Measurements from ENCODE around the gene EDIL3.
A peak's percentile ranks its signal among the peaks of the same experiment; 100 is the strongest.

EDIL3 gene

GRCh38 chr5:84088996-84089395 is 295.7 kb downstream of the EDIL3 start:
- Histone ChIP-seq H2AK5ac (ENCODE audit: low read length, severe bottlenecking) (no peak overlapping the region), H2AFZ (ENCODE audit: low read depth, low read length) (no peak overlapping the region), H3K4me3 (ENCODE audit: insufficient read depth in 1 of 2, low read depth in 1 of 2, low read length in 2 of 2) (no peak overlapping the region), H4K8ac (ENCODE audit: low read length) (no peak overlapping the region), H3K79me1 (replicated peaks; ENCODE audit: low read length, poor library complexity, severe bottlenecking) (peaks cover 15% of the 10 kb centered on the region), H3K9ac (ENCODE audit: low read length) (no peak overlapping the region), H2BK120ac (ENCODE audit: low read depth, low read length) (no peak overlapping the region), H3K27ac (ENCODE audit: low read length, poor library complexity, severe bottlenecking) (no peak overlapping the region), H2BK12ac (ENCODE audit: low read length in 2 of 2) (no peak overlapping the region), H2BK5ac (ENCODE audit: low read depth, low read length, poor library complexity, severe bottlenecking) (no peak overlapping the region), H2BK15ac (ENCODE audit: low read depth, poor library complexity, severe bottlenecking) (no peak overlapping the region), H3K14ac (ENCODE audit: low read length in 2 of 2) (no peak overlapping the region), H3K4ac (ENCODE audit: low read depth in 1 of 2, low read length in 2 of 2) (no peak overlapping the region), H3K4me1 (ENCODE audit: control insufficient read depth, insufficient read depth, low read depth, low read length) (no peaks in the 10 kb centered on the region), H3K18ac (ENCODE audit: low read depth in 1 of 2, low read length in 2 of 2) (no peak overlapping the region), H3K23ac (ENCODE audit: low read length in 2 of 2) (no peak overlapping the region), H3K36me3 (ENCODE audit: control insufficient read depth in 1 of 2, insufficient read depth in 2 of 2, low read depth in 1 of 2, low read length in 2 of 2) (peaks cover 0 to 12% of the 10 kb centered on the region in 2 experiments), H3K9me3 (ENCODE audit: control insufficient read depth, low read length) (no peaks in the 10 kb centered on the region), H4K91ac (ENCODE audit: low read length) (no peak overlapping the region), H3K27me3 (ENCODE audit: control insufficient read depth in 1 of 2, insufficient read depth in 1 of 2, low read length in 2 of 2) (no peaks in the 10 kb centered on the region), H3K4me2 (ENCODE audit: low read length, poor library complexity, severe bottlenecking) (no peak overlapping the region)
- DNase-seq: peak; percentile 19
- 88% methylated on average over 2 of the region's 2 CpGs for WGBS

GRCh38 chr5:84086511-84086910 is 298.2 kb downstream of the EDIL3 start:
- Histone ChIP-seq H2BK120ac (ENCODE audit: low read depth, low read length) (no peak overlapping the region), H3K4me3 (ENCODE audit: insufficient read depth in 1 of 2, low read depth in 1 of 2, low read length in 2 of 2) (no peak overlapping the region), H3K36me3 (ENCODE audit: control insufficient read depth in 1 of 2, insufficient read depth in 2 of 2, low read depth in 1 of 2, low read length in 2 of 2) (peaks cover 0 to 12% of the 10 kb centered on the region in 2 experiments), H3K18ac (ENCODE audit: low read depth in 1 of 2, low read length in 2 of 2) (no peak overlapping the region), H3K9ac (ENCODE audit: low read length) (no peak overlapping the region), H3K4ac (ENCODE audit: low read depth in 1 of 2, low read length in 2 of 2) (no peak overlapping the region), H3K4me2 (ENCODE audit: low read length, poor library complexity, severe bottlenecking) (no peak overlapping the region), H3K9me3 (ENCODE audit: control insufficient read depth, low read length) (no peaks in the 10 kb centered on the region), H3K4me1 (ENCODE audit: control insufficient read depth, insufficient read depth, low read depth, low read length) (no peaks in the 10 kb centered on the region), H2BK12ac (ENCODE audit: low read length in 2 of 2) (no peak overlapping the region), H3K79me1 (replicated peaks; ENCODE audit: low read length, poor library complexity, severe bottlenecking) (peaks cover 10% of the 10 kb centered on the region), H4K8ac (ENCODE audit: low read length) (no peak overlapping the region), H2AK5ac (ENCODE audit: low read length, severe bottlenecking) (no peak overlapping the region), H3K23ac (ENCODE audit: low read length in 2 of 2) (no peak overlapping the region), H2BK5ac (ENCODE audit: low read depth, low read length, poor library complexity, severe bottlenecking) (no peak overlapping the region), H2AFZ (ENCODE audit: low read depth, low read length) (no peak overlapping the region), H3K27ac (ENCODE audit: low read length, poor library complexity, severe bottlenecking) (no peak overlapping the region), H2BK15ac (ENCODE audit: low read depth, poor library complexity, severe bottlenecking) (no peak overlapping the region), H3K27me3 (ENCODE audit: control insufficient read depth in 1 of 2, insufficient read depth in 1 of 2, low read length in 2 of 2) (no peaks in the 10 kb centered on the region), H3K14ac (ENCODE audit: low read length in 2 of 2) (no peak overlapping the region), H4K91ac (ENCODE audit: low read length) (no peak overlapping the region)
- no peak for DNase-seq
- WGBS: 87% methylated on average over 6 of the region's 6 CpGs

GRCh38 chr5:84085387-84086041 is 299.2 kb downstream of the EDIL3 start:
- Histone ChIP-seq H2AK5ac (ENCODE audit: low read length, severe bottlenecking) (no peak overlapping the region), H3K9ac (ENCODE audit: low read length) (no peak overlapping the region), H3K27ac (ENCODE audit: low read length, poor library complexity, severe bottlenecking) (no peak overlapping the region), H3K4me1 (ENCODE audit: control insufficient read depth, insufficient read depth, low read depth, low read length) (no peaks in the 10 kb centered on the region), H4K91ac (ENCODE audit: low read length) (no peak overlapping the region), H3K36me3 (ENCODE audit: control insufficient read depth in 1 of 2, insufficient read depth in 2 of 2, low read depth in 1 of 2, low read length in 2 of 2) (peaks cover 0 to 12% of the 10 kb centered on the region in 2 experiments), H3K27me3 (ENCODE audit: control insufficient read depth in 1 of 2, insufficient read depth in 1 of 2, low read length in 2 of 2) (no peaks in the 10 kb centered on the region), H3K23ac (ENCODE audit: low read length in 2 of 2) (no peak overlapping the region), H2BK15ac (ENCODE audit: low read depth, poor library complexity, severe bottlenecking) (no peak overlapping the region), H3K4me2 (ENCODE audit: low read length, poor library complexity, severe bottlenecking) (no peak overlapping the region), H3K14ac (ENCODE audit: low read length in 2 of 2) (no peak overlapping the region), H2BK12ac (ENCODE audit: low read length in 2 of 2) (no peak overlapping the region), H2BK5ac (ENCODE audit: low read depth, low read length, poor library complexity, severe bottlenecking) (no peak overlapping the region), H3K9me3 (ENCODE audit: control insufficient read depth, low read length) (no peaks in the 10 kb centered on the region), H3K18ac (ENCODE audit: low read depth in 1 of 2, low read length in 2 of 2) (no peak overlapping the region), H2BK120ac (ENCODE audit: low read depth, low read length) (no peak overlapping the region), H4K8ac (ENCODE audit: low read length) (no peak overlapping the region), H3K4ac (ENCODE audit: low read depth in 1 of 2, low read length in 2 of 2) (no peak overlapping the region), H2AFZ (ENCODE audit: low read depth, low read length) (no peak overlapping the region), H3K4me3 (ENCODE audit: insufficient read depth in 1 of 2, low read depth in 1 of 2, low read length in 2 of 2) (no peak overlapping the region), H3K79me1 (replicated peaks; ENCODE audit: low read length, poor library complexity, severe bottlenecking) (peaks cover 12% of the 10 kb centered on the region)
- WGBS: 86% methylated on average over 8 of the region's 8 CpGs
- no peak for DNase-seq

GRCh38 chr5:84080908-84081307 is 303.8 kb downstream of the EDIL3 start:
- Histone ChIP-seq H2BK12ac (ENCODE audit: low read length in 2 of 2) (no peak overlapping the region), H3K79me1 (replicated peaks; ENCODE audit: low read length, poor library complexity, severe bottlenecking) (peaks cover 17% of the 10 kb centered on the region), H2BK5ac (ENCODE audit: low read depth, low read length, poor library complexity, severe bottlenecking) (no peak overlapping the region), H4K91ac (ENCODE audit: low read length) (no peak overlapping the region), H3K36me3 (ENCODE audit: control insufficient read depth in 1 of 2, insufficient read depth in 2 of 2, low read depth in 1 of 2, low read length in 2 of 2) (peaks cover 0 to 7% of the 10 kb centered on the region in 2 experiments), H3K4me1 (ENCODE audit: control insufficient read depth, insufficient read depth, low read depth, low read length) (no peaks in the 10 kb centered on the region), H3K23ac (ENCODE audit: low read length in 2 of 2) (no peak overlapping the region), H3K14ac (ENCODE audit: low read length in 2 of 2) (no peak overlapping the region), H2AFZ (ENCODE audit: low read depth, low read length) (no peak overlapping the region), H3K4ac (ENCODE audit: low read depth in 1 of 2, low read length in 2 of 2) (no peak overlapping the region), H3K4me3 (ENCODE audit: insufficient read depth in 1 of 2, low read depth in 1 of 2, low read length in 2 of 2) (no peak overlapping the region), H2BK120ac (ENCODE audit: low read depth, low read length) (no peak overlapping the region), H2BK15ac (ENCODE audit: low read depth, poor library complexity, severe bottlenecking) (no peak overlapping the region), H3K18ac (ENCODE audit: low read depth in 1 of 2, low read length in 2 of 2) (no peak overlapping the region), H3K27ac (ENCODE audit: low read length, poor library complexity, severe bottlenecking) (no peak overlapping the region), H3K27me3 (ENCODE audit: control insufficient read depth in 1 of 2, insufficient read depth in 1 of 2, low read length in 2 of 2) (no peaks in the 10 kb centered on the region), H4K8ac (ENCODE audit: low read length) (no peak overlapping the region), H3K4me2 (ENCODE audit: low read length, poor library complexity, severe bottlenecking) (no peak overlapping the region), H3K9me3 (ENCODE audit: control insufficient read depth, low read length) (no peaks in the 10 kb centered on the region), H3K9ac (ENCODE audit: low read length) (no peak overlapping the region), H2AK5ac (ENCODE audit: low read length, severe bottlenecking) (no peak overlapping the region)
- DNase-seq: no peak
- WGBS: 92% methylated on average over 1 of the region's 1 CpG
